UCSD-AML1 (cell line): ENCODE measurements around the gene MALAT1.
"Not testable (repeated sequence)": the region's sequence is repeated elsewhere in the genome, so short reads cannot be mapped to it uniquely, and the experiment has no call there.

Experiments
- DNase-seq: peaks from one replicate; lab custom pipeline; 2025; ENCODE audit not compliant: unreplicated experiment; lab: John Stamatoyannopoulos, UW

Gene MALAT1

GRCh38 chr11:65497141-65498041 lies 1.5 kb upstream of the MALAT1 start:
- DNase-seq: peak; percentile 100

GRCh38 chr11:65498042-65498726 lies 661 bp upstream of the MALAT1 start:
- peak; percentile 67 for DNase-seq

- DNase-seq: no peak
These were observed 193 bp upstream of the MALAT1 start for GRCh38 chr11:65498727-65498976.

GRCh38 chr11:65499713-65500386 lies 1.0 kb downstream of the MALAT1 start:
- no peak for DNase-seq

- peak; percentile 41 for DNase-seq
These were observed 1.7 kb downstream of the MALAT1 start for GRCh38 chr11:65500387-65501185.

GRCh38 chr11:65501186-65501471 lies 2.3 kb downstream of the MALAT1 start:
- no peak for DNase-seq

- no peak for DNase-seq
These were observed 2.8 kb downstream of the MALAT1 start for GRCh38 chr11:65501472-65502273.

GRCh38 chr11:65502274-65502554 lies 3.4 kb downstream of the MALAT1 start:
- no peak for DNase-seq

- DNase-seq: no peak
These were observed 3.9 kb downstream of the MALAT1 start for GRCh38 chr11:65502555-65503367.

- DNase-seq: no peak
These were observed 4.6 kb downstream of the MALAT1 start for GRCh38 chr11:65503368-65503948.

GRCh38 chr11:65503949-65504673 lies 5.3 kb downstream of the MALAT1 start:
- DNase-seq: no peak

- no peak for DNase-seq
These were observed 6.0 kb downstream of the MALAT1 start for GRCh38 chr11:65504674-65505465.

GRCh38 chr11:65505466-65506289 lies 6.8 kb downstream of the MALAT1 start:
- no peak for DNase-seq

- no peak for DNase-seq
These were observed 7.5 kb downstream of the MALAT1 start for GRCh38 chr11:65506290-65506771.

GRCh38 chr11:65506772-65507505 lies 8.1 kb downstream of the MALAT1 start:
- peak; percentile 77 for DNase-seq

GRCh38 chr11:65512311-65512710 lies 13.5 kb downstream of the MALAT1 start:
- DNase-seq: not testable (repeated sequence)
